IPS DF 6.9 (cell line): ENCODE results near the gene ABCC6.
"Not testable (repeated sequence)": the region's sequence is repeated elsewhere in the genome, so short reads cannot be mapped to it uniquely, and the experiment has no call there.

Experiments
- DNase-seq: peaks from one replicate; pipeline ENCODE4 v3.0.0-alpha.2; 2013; ENCODE audit warnings: low read depth, low spot score
- H3K27ac ChIP-seq: one replicate; pipeline ENCODE4 v1.5.1; 2013; ENCODE audit warnings: low read length, control low read depth
- H3K27me3 ChIP-seq: 2 replicates; pipeline ENCODE4 v1.6.1; 2013; ENCODE audit warnings: mild to moderate bottlenecking, low read length; ENCODE audit not compliant: control insufficient read depth, insufficient read depth
- H3K36me3 ChIP-seq: 2 replicates; pipeline ENCODE4 v1.6.1; 2013; ENCODE audit warnings: low read length; ENCODE audit not compliant: control insufficient read depth, insufficient read depth
- H3K4me1 ChIP-seq: 2 replicates; pipeline ENCODE4 v1.6.1; 2013; ENCODE audit warnings: low read length; ENCODE audit not compliant: control insufficient read depth, insufficient read depth
- H3K4me3 ChIP-seq: 2 replicates; pipeline ENCODE4 v1.5.1; 2013; ENCODE audit warnings: mild to moderate bottlenecking, low read length
- H3K9me3 ChIP-seq: 2 replicates; pipeline ENCODE4 v1.6.1; 2013; ENCODE audit warnings: low read length, inconsistent platforms; ENCODE audit not compliant: control insufficient read depth, insufficient read depth
- WGBS: extraction: QIAGEN DNeasy Blood & Tissue Kit; methylation state at CpG from one replicate; pipeline ENCODE4 v1.1.7; 2013; ENCODE audit warnings: mixed read lengths, missing lambda C conversion rate; ENCODE audit not compliant: insufficient read length, insufficient coverage; 5-methylcytosine and 5-hydroxymethylcytosine counted together

Gene ABCC6

DNA sequence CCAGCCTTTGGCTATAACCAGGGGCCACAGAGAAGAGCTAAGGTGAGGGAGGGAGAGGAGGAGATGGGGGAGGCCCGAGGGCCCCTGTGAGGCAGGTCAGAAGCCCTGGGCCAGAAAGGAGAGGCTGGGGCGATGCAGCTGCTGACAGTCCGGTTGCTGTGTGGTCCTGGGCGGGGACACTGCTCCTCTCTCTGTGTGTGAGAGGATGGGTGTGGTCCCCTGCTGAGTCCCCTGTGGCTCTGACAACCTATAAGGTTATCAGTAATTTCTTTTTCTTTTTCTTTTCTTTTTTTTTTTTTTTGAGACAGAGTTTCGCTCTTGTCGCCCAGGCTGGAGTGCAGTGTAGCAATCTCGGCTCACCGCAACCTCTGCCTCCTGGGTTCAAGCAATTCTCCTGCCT is 18.7 kb downstream of the ABCC6 start:
- not testable (repeated sequence) for H3K4me1 ChIP-seq, H3K36me3 ChIP-seq, H3K4me3 ChIP-seq, DNase-seq, H3K9me3 ChIP-seq, H3K27me3 ChIP-seq, H3K27ac ChIP-seq
- WGBS = no CpG with 5 or more reads among the region's 8 CpGs

DNA sequence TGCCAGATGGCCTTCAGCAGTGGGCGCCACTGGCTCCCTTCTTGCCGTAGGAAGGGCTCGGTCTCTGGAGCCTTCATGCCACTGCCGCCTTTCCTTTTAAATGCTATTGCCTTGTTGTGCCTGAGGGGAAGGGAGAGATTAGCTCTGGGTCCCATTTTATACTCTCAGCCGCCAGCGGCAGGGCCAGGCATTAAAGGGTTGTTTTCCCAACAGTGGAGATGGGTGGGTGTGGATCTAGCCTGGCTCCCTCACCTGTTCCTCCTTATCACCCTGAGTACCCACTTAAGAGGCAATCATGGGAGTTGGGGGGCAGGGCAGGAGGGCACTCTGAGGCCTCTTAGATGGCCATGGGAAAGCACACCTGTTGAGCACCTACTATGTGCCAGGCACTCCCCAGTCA is 19.8 kb downstream of the ABCC6 start:
- not testable (repeated sequence) for H3K9me3 ChIP-seq, H3K4me3 ChIP-seq, DNase-seq, H3K36me3 ChIP-seq, H3K4me1 ChIP-seq, H3K27me3 ChIP-seq, H3K27ac ChIP-seq
- no CpG with 5 or more reads among the region's 6 CpGs for WGBS

DNA sequence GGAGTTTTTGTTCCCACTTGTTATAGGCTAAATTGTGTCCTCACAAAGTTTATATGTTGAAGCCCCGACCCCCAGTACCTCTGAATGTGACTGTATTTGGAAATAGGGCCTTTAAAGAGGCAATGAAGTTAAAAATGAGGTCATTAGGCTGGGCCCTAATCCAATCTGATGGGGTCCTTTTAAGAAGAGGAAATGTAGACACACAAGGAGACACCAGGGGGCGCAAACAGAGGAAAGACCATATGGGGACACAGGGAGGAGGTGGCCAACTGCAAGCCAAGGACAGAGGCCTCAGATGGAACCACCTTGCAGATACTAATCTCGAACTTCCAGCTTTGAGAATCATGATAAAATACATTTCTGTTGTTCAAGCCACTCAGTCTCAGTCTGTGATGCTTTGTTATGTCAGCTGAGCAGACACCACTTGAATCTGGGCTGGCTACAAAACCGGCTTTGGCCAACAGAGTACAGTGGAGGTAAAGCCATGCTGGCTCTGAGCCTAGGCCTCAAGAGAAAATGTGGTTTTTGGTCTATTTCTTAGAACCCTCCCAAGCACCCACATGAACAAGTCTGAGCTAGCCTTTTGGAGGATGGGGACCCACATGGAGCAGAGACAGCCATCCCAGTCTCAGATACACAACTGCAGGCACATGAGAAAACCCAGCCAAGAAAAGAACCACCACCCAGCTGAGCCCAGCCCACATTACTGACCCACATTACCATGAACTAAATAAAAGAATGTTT is 20.7 kb downstream of the ABCC6 start:
- H3K9me3 ChIP-seq, H3K36me3 ChIP-seq, H3K4me1 ChIP-seq, H3K27me3 ChIP-seq, H3K27ac ChIP-seq, DNase-seq, H3K4me3 ChIP-seq: not testable (repeated sequence)
- WGBS = no CpG with 5 or more reads among the region's 4 CpGs

DNA sequence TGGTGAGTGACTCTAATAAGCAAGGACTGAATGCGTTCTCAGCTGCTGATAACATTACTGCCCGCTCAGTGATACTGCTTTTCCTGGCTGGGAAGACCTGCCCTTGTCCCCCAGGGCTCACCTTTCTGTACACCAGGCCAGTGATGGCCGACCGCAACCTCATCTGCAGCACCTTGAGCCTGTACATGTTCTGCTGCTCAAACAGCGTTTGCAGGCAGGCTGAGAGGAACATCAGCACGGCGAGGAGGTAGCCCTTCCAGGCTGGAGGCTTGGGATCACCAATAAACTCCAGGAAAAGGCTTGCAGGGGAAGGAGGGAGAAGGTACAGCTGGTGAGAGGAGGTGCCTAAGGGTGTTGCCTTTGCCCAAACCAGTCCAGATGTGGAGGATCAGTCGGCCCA is 21.4 kb downstream of the ABCC6 start:
- not testable (repeated sequence) for H3K27me3 ChIP-seq, H3K4me3 ChIP-seq, H3K36me3 ChIP-seq, DNase-seq, H3K4me1 ChIP-seq, H3K9me3 ChIP-seq, H3K27ac ChIP-seq
- no CpG with 5 or more reads among the region's 8 CpGs for WGBS

DNA sequence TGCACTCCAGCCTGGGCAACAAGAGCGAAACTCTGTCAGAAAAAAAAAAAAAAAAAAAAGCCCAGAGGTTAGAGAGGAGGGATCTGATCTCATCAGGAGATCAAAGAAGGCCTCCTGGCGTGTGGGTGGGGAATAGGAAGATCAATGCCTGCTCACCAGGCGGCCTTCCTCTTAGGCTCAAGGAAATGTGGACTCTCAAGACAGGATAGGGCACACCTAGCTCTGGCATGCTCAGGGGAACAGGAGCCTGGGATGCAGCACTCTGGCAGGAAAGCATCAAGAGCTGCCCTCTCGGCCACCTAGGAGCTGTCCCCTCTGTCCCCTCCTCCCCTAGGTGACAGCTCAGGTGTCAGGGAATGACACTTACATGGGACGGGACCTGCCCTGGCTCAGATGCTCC is 22.9 kb downstream of the ABCC6 start:
- not testable (repeated sequence) for H3K27ac ChIP-seq, DNase-seq, H3K4me1 ChIP-seq, H3K4me3 ChIP-seq, H3K36me3 ChIP-seq, H3K9me3 ChIP-seq, H3K27me3 ChIP-seq
- no CpG with 5 or more reads among the region's 5 CpGs for WGBS

DNA sequence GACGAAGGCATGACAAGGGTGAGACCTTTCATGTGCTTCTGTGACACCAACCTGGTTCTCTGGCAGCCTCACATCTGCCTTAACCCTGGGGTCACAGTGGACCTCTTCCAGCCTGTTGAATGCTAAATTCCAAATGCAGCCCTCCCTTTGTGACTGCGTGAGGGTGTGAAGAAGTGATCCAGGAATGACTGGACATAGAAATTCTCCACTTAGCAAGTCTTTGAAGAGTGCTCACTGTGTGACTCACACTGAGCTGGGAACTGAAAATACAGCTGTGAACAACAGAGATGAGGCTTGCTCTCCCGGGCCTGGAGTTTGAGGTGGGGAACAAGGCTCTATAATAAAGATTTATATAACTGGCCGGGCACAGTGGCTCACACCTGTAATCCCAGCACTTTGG is 23.9 kb downstream of the ABCC6 start:
- not testable (repeated sequence) for DNase-seq, H3K4me3 ChIP-seq, H3K36me3 ChIP-seq, H3K9me3 ChIP-seq, H3K27ac ChIP-seq, H3K4me1 ChIP-seq, H3K27me3 ChIP-seq
- no CpG with 5 or more reads among the region's 4 CpGs for WGBS

DNA sequence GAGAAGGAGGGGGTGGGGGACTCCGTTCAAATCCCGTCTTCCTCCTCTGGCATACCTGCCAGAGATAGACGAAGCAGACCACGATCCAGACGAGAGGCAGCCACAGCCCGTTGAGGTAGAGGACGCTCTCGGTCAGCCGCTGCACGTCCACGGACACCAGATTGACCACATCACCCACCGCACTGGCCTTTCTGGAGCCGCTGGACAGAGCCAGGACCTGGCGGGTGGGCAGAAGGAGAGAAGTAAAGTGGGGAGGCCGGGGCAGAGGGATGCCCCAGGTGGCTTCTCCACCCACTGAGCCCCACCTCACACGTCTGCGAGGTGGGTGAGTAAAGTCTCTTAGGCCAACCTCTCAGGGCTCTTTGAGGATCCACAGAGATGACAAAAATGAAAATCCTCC is 25.3 kb downstream of the ABCC6 start:
- H3K4me3 ChIP-seq = no peak overlapping the region
- no peaks in the 10 kb centered on the region for H3K27me3 ChIP-seq
- no peaks in the 10 kb centered on the region for H3K4me1 ChIP-seq
- H3K36me3 ChIP-seq = no peaks in the 10 kb centered on the region
- WGBS = no CpG with 5 or more reads among the region's 17 CpGs
- no peak overlapping the region for H3K27ac ChIP-seq
- DNase-seq = no peak
- H3K9me3 ChIP-seq = no peaks in the 10 kb centered on the region

DNA sequence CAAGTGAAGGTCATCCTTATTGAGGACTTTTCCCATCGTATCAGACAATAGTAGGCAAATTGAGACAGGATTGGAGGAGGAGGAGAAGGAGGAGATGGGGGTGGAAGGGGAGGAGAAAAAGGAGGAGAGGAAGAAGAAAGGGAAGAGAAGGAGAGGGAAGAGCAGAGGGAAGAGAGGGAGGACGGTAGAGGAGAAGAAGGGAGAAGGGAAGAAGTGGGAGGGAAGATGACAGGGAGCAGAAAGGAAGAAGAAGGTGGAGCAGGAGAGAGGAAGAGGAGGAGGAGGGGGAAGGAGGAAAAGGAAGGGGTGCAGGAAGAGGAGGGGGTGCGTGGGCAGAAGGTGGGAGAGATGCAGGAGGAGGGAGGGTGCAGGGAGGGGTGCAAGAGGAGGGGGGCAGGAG is 26.0 kb downstream of the ABCC6 start:
- Histone ChIP-seq H3K27ac (no peak overlapping the region), H3K9me3 (no peaks in the 10 kb centered on the region), H3K36me3 (no peaks in the 10 kb centered on the region), H3K4me1 (no peaks in the 10 kb centered on the region), H3K4me3 (no peak overlapping the region), H3K27me3 (no peaks in the 10 kb centered on the region)
- no peak for DNase-seq
- 100% methylated on average over 1 of the region's 3 CpGs for WGBS

DNA sequence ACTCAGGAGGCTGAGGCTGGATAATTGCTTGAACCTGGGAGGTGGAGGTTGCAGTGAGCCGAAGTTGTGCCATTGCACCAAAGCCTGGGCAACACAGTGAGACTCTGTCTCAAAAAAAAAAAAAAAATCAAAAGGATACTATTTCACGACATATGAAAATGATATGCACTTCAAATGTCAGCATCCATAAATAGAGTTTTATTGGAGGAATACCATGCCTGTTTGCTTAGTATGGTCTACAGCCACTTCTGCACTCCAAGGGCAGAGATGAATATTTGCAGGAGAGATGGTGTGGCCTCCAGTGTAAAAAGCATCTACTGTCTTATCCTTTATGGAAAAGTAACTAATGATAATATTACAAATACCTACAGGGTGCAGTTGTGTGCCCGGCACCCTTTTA is 27.2 kb downstream of the ABCC6 start:
- Histone ChIP-seq H3K27me3 (no peaks in the 10 kb centered on the region), H3K27ac (no peak overlapping the region), H3K9me3 (no peaks in the 10 kb centered on the region), H3K4me3 (no peak overlapping the region), H3K36me3 (no peaks in the 10 kb centered on the region), H3K4me1 (peaks cover 2% of the 10 kb centered on the region)
- no CpG with 5 or more reads among the region's 3 CpGs for WGBS
- DNase-seq = no peak

DNA sequence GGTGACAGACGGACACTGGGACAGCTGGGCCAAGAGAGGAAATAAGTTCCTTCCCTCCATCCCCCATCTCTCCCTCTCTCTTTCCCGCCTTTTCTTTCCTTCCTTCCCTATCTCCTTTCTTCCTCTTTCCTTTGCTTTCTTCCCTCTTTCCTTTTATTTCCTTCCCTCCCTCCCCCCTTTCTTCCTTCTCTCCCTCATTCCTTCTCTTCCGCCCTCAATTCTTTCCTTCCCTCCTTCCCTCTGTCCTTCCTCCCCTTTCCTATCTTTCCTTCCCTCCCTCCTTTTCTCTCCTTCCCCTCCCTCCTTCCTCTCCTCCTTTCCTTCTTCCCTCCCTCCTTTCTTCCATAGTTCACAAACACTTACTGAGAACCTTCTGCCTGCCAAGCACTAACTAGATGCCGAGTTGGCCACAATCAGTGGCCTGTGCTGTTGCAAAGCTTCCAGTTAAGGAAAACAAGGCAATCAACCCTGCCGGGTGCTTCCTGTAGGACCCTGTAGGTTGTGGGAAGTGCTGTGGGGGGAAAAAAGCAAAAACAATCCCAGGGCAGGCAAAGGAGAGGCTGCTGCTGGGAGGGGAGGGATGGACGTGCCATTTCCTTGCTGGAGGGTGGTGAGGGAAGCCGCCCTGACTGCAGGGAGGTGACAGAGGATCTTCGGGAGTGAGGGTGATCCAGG is 31.7 kb downstream of the ABCC6 start:
- no peaks in the 10 kb centered on the region for H3K27me3 ChIP-seq
- no peak for DNase-seq
- H3K4me3 ChIP-seq = no peak overlapping the region
- WGBS = 86% methylated on average over 1 of the region's 8 CpGs
- H3K36me3 ChIP-seq = no peaks in the 10 kb centered on the region
- peaks cover 2% of the 10 kb centered on the region for H3K4me1 ChIP-seq
- no peak overlapping the region for H3K27ac ChIP-seq
- H3K9me3 ChIP-seq = no peaks in the 10 kb centered on the region

DNA sequence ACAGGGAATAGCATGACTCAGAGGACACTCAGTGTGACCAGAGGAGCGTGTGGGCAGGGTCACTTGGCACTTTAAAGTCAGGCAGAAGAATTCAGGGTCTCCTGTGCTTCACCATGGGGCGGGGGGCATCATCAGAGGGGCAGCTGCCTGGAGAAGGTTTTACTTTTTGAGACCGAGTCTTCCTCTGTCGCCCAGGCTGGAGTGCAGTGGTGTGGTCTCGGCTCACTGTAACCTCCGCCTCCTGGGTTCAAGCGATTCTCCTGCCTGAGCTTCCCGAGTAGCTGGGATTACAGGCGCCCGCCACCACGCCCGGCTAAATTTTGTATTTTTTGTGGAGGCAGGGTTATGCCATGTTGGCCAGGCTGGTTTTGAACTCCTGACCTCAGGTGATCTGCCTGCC is 32.3 kb downstream of the ABCC6 start:
- WGBS = no CpG with 5 or more reads among the region's 12 CpGs
- not testable (repeated sequence) for H3K27ac ChIP-seq, H3K36me3 ChIP-seq

More for the DNA sequence above, 32.3 kb downstream of the ABCC6 start:
- H3K4me1 ChIP-seq, DNase-seq, H3K27me3 ChIP-seq, H3K9me3 ChIP-seq, H3K4me3 ChIP-seq: not testable (repeated sequence)
